Lung (tissue), 12 donors: Measurements from ENCODE around the gene CCND1. TPM values are rescaled to one million over a fixed set of nuclear protein-coding genes. Genes with fewer than 3 reads are reported as not detected.

Source experiments
- ATAC-seq: fragments of 200-7000 bp; cut with Tn5 transposase; one replicate; pipeline ENCODE4 v1.9.1; 2020; ENCODE audit warnings: moderate number of reproducible peaks; ENCODE audit not compliant: insufficient read depth, low FRiP score
- DNase-seq, 3 donors: peaks; one replicate each; pipeline ENCODE4 v3.0.0-alpha.2; 2013 to 2017
- H3K27ac ChIP-seq, 2 donors: one replicate each; pipeline ENCODE4 v1.5.1; 2013; ENCODE audit warnings: mild to moderate bottlenecking in 2 of 2, moderate library complexity in 2 of 2, control low read depth in 1 of 2, inconsistent platforms in 1 of 2, low read depth in 1 of 2, low read length in 1 of 2
- H3K27me3 ChIP-seq, 3 donors: one replicate each; pipeline ENCODE4 v1.5.1; 2013; ENCODE audit warnings: low read length in 2 of 3; ENCODE audit not compliant: control insufficient read depth in 3 of 3, insufficient read depth in 3 of 3
- H3K36me3 ChIP-seq, 4 donors: one replicate each; pipeline ENCODE4 v1.5.1; 2013; ENCODE audit warnings: low read length in 4 of 4, mild to moderate bottlenecking in 1 of 4, moderate library complexity in 1 of 4; ENCODE audit not compliant: control insufficient read depth in 4 of 4, insufficient read depth in 4 of 4
- H3K4me1 ChIP-seq, 5 donors: one replicate each; pipeline ENCODE4 v1.5.1; 2013; ENCODE audit warnings: low read length in 5 of 5, mild to moderate bottlenecking in 2 of 5, moderate library complexity in 1 of 5; ENCODE audit not compliant: control insufficient read depth in 5 of 5, insufficient read depth in 5 of 5
- H3K4me3 ChIP-seq: one replicate; pipeline ENCODE4 v1.5.1; 2013; ENCODE audit warnings: mild to moderate bottlenecking, control low read depth, moderate library complexity
- H3K9ac ChIP-seq, 2 donors: one replicate each; pipeline ENCODE4 v1.5.1; 2013; ENCODE audit warnings: low read length in 2 of 2, control low read depth in 1 of 2; ENCODE audit not compliant: insufficient read depth in 1 of 2
- H3K9me3 ChIP-seq, 4 donors: one replicate each; pipeline ENCODE4 v1.5.1; 2013; ENCODE audit warnings: low read length in 3 of 4, mild to moderate bottlenecking in 1 of 4, moderate library complexity in 1 of 4; ENCODE audit not compliant: control insufficient read depth in 4 of 4, insufficient read depth in 3 of 4
- CTCF ChIP-seq: IDR thresholded peaks from 2 replicates; pipeline ENCODE4 v1.5.1; 2012; ENCODE audit warnings: mild to moderate bottlenecking; ENCODE audit errors: control extremely low read depth, extremely low read depth
- WGBS, 2 donors: extraction: QIAGEN DNeasy Blood & Tissue Kit; methylation state at CpG; one replicate each; pipeline ENCODE4 v1.1.7; 2013; 5-methylcytosine and 5-hydroxymethylcytosine counted together
- polyA plus RNA-seq, 2 donors: library from polyadenylated mRNA; stranded (reverse); fragments of 200-250 nt; gene quantifications; one replicate each; pipeline ENCODE4 v1.2.1, GENCODE V29; 2013
- total RNA-seq, 2 donors: library from RNA; depleted of rRNA in 1 of 2; stranded (reverse); fragments of >200 nt in 1 of 2; gene quantifications; one replicate each; pipeline ENCODE4 v1.2.1, GENCODE V29; 2014 to 2021
- donor health status: control.
- donor health status: control.
- donor health status: Bipolar disorder and iron deficiency.
- donor health status: healthy.
- donor health status: DM: yes; HTN: yes; CAD: no.

Gene CCND1
- total and polyA plus RNA-seq, 4 donors: 32.1 to 190 (median 84.3) TPM

DNA sequence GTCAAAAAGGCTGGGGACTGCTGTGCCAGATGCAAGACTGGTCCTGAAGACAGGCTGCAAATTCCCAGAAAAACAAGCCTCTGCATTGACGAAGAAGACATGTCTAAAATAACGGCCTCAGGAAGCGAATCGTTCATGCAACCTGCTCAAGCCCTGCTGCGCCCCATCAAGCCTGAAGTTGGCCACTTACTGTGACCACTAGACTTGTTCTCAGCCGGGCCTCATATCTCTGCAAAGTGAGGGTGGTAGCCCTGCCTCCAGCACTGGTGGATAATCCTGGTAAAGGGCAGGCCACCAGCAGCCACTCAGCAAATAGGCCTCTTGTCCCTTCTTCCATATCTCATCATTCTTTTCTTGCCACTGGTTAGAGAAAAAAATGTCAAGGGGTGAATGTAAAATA is 22.4 kb downstream of the CCND1 start:
- no peak for ATAC-seq
- WGBS, 2 donors: 90 to 96% methylated on average over 6 of the region's 6 CpGs
- Histone ChIP-seq H3K27ac (no peak overlapping the region), H3K36me3 (peaks cover 0 to 36% (median 9%) of the 10 kb centered on the region in 4 donors), H3K9me3 (no peaks in the 10 kb centered on the region), H3K4me1 (peaks cover 0 to 6% (median 0%) of the 10 kb centered on the region in 5 donors), H3K9ac (no peak overlapping the region), H3K27me3 (no peaks in the 10 kb centered on the region), H3K4me3 (no peak overlapping the region)
- DNase-seq: no peak
- no peak for TF ChIP-seq CTCF

DNA sequence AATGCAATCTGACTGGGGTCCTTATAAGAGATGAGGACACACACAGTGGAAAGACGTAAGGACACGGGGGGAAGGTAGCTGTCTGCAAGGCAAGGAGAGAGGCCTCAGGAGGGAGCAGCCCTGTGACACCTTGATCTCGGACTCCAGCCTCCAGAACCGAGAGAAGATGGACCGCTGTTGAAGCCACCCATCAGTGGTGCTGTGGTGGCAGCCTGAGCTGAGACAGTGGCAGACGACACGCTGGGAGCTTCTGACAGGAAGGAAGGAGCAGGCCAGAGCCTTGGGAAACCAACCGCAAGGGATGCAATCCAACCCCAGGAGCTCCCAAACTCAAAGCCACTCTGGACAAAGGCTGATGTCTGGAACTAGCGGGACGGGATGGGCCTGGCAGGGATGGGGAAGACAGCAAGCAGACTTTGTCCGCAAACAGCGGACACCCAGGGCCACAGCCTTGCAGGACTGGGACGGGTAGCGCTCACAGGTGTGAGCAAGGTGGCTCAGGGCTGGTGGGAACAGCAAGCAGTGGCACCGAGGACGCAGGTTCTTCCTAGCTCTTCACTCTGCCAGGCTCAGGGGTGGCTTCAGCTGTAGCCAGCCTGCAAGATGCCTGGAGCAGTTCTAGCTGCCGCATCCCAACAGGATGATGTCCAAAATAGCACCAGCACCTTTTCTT is 23.3 kb downstream of the CCND1 start:
- no peak overlapping the region for H3K4me3 ChIP-seq
- no peak for TF ChIP-seq CTCF
- ATAC-seq (no peak), DNase-seq (no peak)
- 83 to 92% methylated on average over 17 of the region's 17 CpGs for WGBS, 2 donors
- H3K27ac ChIP-seq: no peak overlapping the region
- no peaks in the 10 kb centered on the region for H3K27me3 ChIP-seq
- no peaks in the 10 kb centered on the region for H3K9me3 ChIP-seq
- no peaks in the 10 kb centered on the region for H3K4me1 ChIP-seq
- H3K36me3 ChIP-seq: peaks cover 0 to 39% (median 11%) of the 10 kb centered on the region in 4 donors
- H3K9ac ChIP-seq: no peak overlapping the region

GRCh38 chr11:69664901-69665300 is 23.9 kb downstream of the CCND1 start:
- Histone ChIP-seq H3K9me3 (no peaks in the 10 kb centered on the region), H3K27ac (no peak overlapping the region), H3K4me3 (no peak overlapping the region), H3K36me3 (peaks cover 0 to 44% (median 13%) of the 10 kb centered on the region in 4 donors), H3K4me1 (peaks cover 0 to 2% (median 0%) of the 10 kb centered on the region in 5 donors), H3K9ac (no peak overlapping the region), H3K27me3 (no peaks in the 10 kb centered on the region)
- DNase-seq: no peak
- no peak for TF ChIP-seq CTCF
- 91 to 95% methylated on average over 8 of the region's 8 CpGs for WGBS, 2 donors
- no peak for ATAC-seq

- TF ChIP-seq CTCF: no peak
Observed at GRCh38 chr11:69665669-69666068, 24.7 kb downstream of the CCND1 start.

More at GRCh38 chr11:69665669-69666068, 24.7 kb downstream of the CCND1 start:
- Histone ChIP-seq H3K9ac (no peak overlapping the region), H3K27ac (no peak overlapping the region), H3K9me3 (no peaks in the 10 kb centered on the region), H3K36me3 (peaks cover 0 to 44% (median 13%) of the 10 kb centered on the region in 4 donors), H3K4me3 (no peak overlapping the region), H3K4me1 (peaks cover 0 to 9% (median 0%) of the 10 kb centered on the region in 5 donors), H3K27me3 (no peaks in the 10 kb centered on the region)
- ATAC-seq (no peak), DNase-seq (no peak)
- WGBS, 2 donors: 95 to 96% methylated on average over 11 of the region's 11 CpGs
